CD4-positive, alpha-beta T cell treated with Interleukin-4 for 1 hour (primary cell): ENCODE measurements around the gene PTPRS.
"Not testable (repeated sequence)": the region's sequence is repeated elsewhere in the genome, so short reads cannot be mapped to it uniquely, and the experiment has no call there.

Experiments
- DNase-seq, 2 donors: peaks; one replicate each; pipeline ENCODE4 v3.0.0-alpha.2; 2020 to 2022

Gene PTPRS

GRCh38 chr19:5331790-5332189, 8.8 kb downstream of the PTPRS start:
- no peak for DNase-seq

GRCh38 chr19:5330307-5330720, 10.3 kb downstream of the PTPRS start:
- DNase-seq = no peak

- DNase-seq = no peak
Observed at GRCh38 chr19:5329141-5329540, 11.5 kb downstream of the PTPRS start.

- DNase-seq = not testable (repeated sequence)
Observed at GRCh38 chr19:5328407-5328806, 12.2 kb downstream of the PTPRS start.

- DNase-seq = no peak
Observed at GRCh38 chr19:5326986-5327623, 13.5 kb downstream of the PTPRS start.

GRCh38 chr19:5326545-5326944, 14.1 kb downstream of the PTPRS start:
- no peak for DNase-seq

GRCh38 chr19:5324947-5325346, 15.7 kb downstream of the PTPRS start:
- DNase-seq = no peak

- DNase-seq = no peak
Observed at GRCh38 chr19:5323475-5323811, 17.2 kb downstream of the PTPRS start.

- DNase-seq = peak in 1 of 2 donors; percentile 45
Observed at GRCh38 chr19:5321851-5322681, 18.5 kb downstream of the PTPRS start.

GRCh38 chr19:5321066-5321642, 19.5 kb downstream of the PTPRS start:
- DNase-seq = no peak

- DNase-seq = no peak
Observed at GRCh38 chr19:5319516-5319915, 21.1 kb downstream of the PTPRS start.

- no peak for DNase-seq
Observed at GRCh38 chr19:5318306-5318705, 22.3 kb downstream of the PTPRS start.

- DNase-seq = no peak
Observed at GRCh38 chr19:5317321-5317720, 23.3 kb downstream of the PTPRS start.

- no peak for DNase-seq
Observed at GRCh38 chr19:5316138-5316537, 24.5 kb downstream of the PTPRS start.

GRCh38 chr19:5314907-5315298, 25.7 kb downstream of the PTPRS start:
- no peak for DNase-seq

- DNase-seq = no peak
Observed at GRCh38 chr19:5314012-5314906, 26.4 kb downstream of the PTPRS start.

GRCh38 chr19:5313307-5313706, 27.3 kb downstream of the PTPRS start:
- DNase-seq = peak in 1 of 2 donors; percentile 44

- no peak for DNase-seq
Observed at GRCh38 chr19:5312058-5312457, 28.6 kb downstream of the PTPRS start.

GRCh38 chr19:5309438-5310204, 31.0 kb downstream of the PTPRS start:
- DNase-seq = no peak

GRCh38 chr19:5308451-5309437, 31.9 kb downstream of the PTPRS start:
- no peak for DNase-seq

GRCh38 chr19:5307655-5308054, 33.0 kb downstream of the PTPRS start:
- DNase-seq = no peak
